IMR-90 (cell line): ENCODE data around the gene PPIL3. TPM values are rescaled to one million over a fixed set of nuclear protein-coding genes. Genes with fewer than 3 reads are reported as not detected.

Source experiments
- ATAC-seq: fragments of 200-7000 bp; cut with Tn5 transposase; 2 replicates; pipeline ENCODE4 v1.9.1; 2020; ENCODE audit warnings: low read depth, mild to moderate bottlenecking, moderate library complexity
- BruUV-seq: library from RNA; stranded (reverse); fragments of 400-500 nt; replicated peaks from 2 replicates; lab custom pipeline; 2021; lab: Mats Ljungman, UMichigan
- CTCF ChIA-PET: fragments of 300-600 bp; formaldehyde crosslinking; extraction: SDS; loops from one replicate; lab custom pipeline; 2021; ENCODE audit warnings: antibody characterized with exemption; lab: Yijun Ruan, JAX
- POLR2A ChIA-PET: fragments of 300-600 bp; sonication (Branson Sonifier 250); formaldehyde crosslinking; loops from one replicate; lab custom pipeline; 2022; ENCODE audit warnings: antibody characterized with exemption; ENCODE audit not compliant: unreplicated experiment; lab: Charles Lee
- DNase-seq: peaks from one replicate; pipeline ENCODE4 v3.0.0; 2013
- H2AFZ ChIP-seq: replicated peaks from 2 replicates; pipeline ENCODE3; 2013; ENCODE audit warnings: low read length, mild to moderate bottlenecking; ENCODE audit not compliant: poor library complexity
- H2AK5ac ChIP-seq: 2 replicates; pipeline ENCODE4 v1.6.1; 2013; ENCODE audit warnings: low read depth, low read length, inconsistent platforms
- H2AK9ac ChIP-seq: replicated peaks from 2 replicates; pipeline ENCODE3; 2013; ENCODE audit warnings: mild to moderate bottlenecking, low read depth, low read length, moderate library complexity; ENCODE audit not compliant: poor library complexity
- H2BK120ac ChIP-seq: 2 replicates; pipeline ENCODE4 v1.6.1; 2013; ENCODE audit warnings: low read depth, low read length, inconsistent platforms
- H2BK15ac ChIP-seq: 3 replicates; pipeline ENCODE4 v1.6.1; 2013; ENCODE audit warnings: low read depth, low read length, inconsistent platforms
- H2BK20ac ChIP-seq: 2 replicates; pipeline ENCODE4 v1.6.1; 2013; ENCODE audit warnings: low read depth, mild to moderate bottlenecking, inconsistent platforms, low read length, moderate library complexity
- H2BK5ac ChIP-seq: 2 replicates; pipeline ENCODE4 v1.6.1; 2013; ENCODE audit warnings: mild to moderate bottlenecking, low read depth, low read length, inconsistent platforms; ENCODE audit not compliant: poor library complexity, severe bottlenecking
- H3K14ac ChIP-seq: replicated peaks from 2 replicates; pipeline ENCODE4 v1.6.1; 2013; ENCODE audit warnings: low read depth, low read length, inconsistent platforms
- H3K18ac ChIP-seq: 2 replicates; pipeline ENCODE4 v1.6.1; 2013; ENCODE audit warnings: low read depth, low read length, control low read depth
- H3K23ac ChIP-seq: 2 replicates; pipeline ENCODE4 v1.6.1; 2013; ENCODE audit warnings: low read depth, low read length, inconsistent platforms
- H3K27ac ChIP-seq: 2 replicates; pipeline ENCODE4 v1.5.1; 2013; ENCODE audit warnings: mild to moderate bottlenecking, control low read depth, low read length; ENCODE audit not compliant: insufficient read depth
- H3K27me3 ChIP-seq: 2 replicates; pipeline ENCODE4 v1.6.1; 2013; ENCODE audit warnings: low read length; ENCODE audit not compliant: control insufficient read depth, insufficient read depth
- H3K36me3 ChIP-seq: 2 replicates; pipeline ENCODE4 v1.6.1; 2013; ENCODE audit warnings: low read length, mixed read lengths; ENCODE audit not compliant: control insufficient read depth, insufficient read depth
- H3K4ac ChIP-seq: 2 replicates; pipeline ENCODE4 v1.6.1; 2013; ENCODE audit warnings: low read depth, low read length, inconsistent platforms
- H3K4me1 ChIP-seq: 2 replicates; pipeline ENCODE4 v1.6.1; 2013; ENCODE audit warnings: low read length, mixed read lengths; ENCODE audit not compliant: control insufficient read depth, insufficient read depth
- H3K4me2 ChIP-seq: 2 replicates; pipeline ENCODE4 v1.6.1; 2013; ENCODE audit warnings: low read depth, mild to moderate bottlenecking, control low read depth, low read length, moderate library complexity
- H3K4me3 ChIP-seq: 2 replicates; pipeline ENCODE4 v1.5.1; 2013; ENCODE audit warnings: low read depth, mild to moderate bottlenecking, control low read depth, low read length, moderate library complexity; ENCODE audit not compliant: insufficient read depth
- H3K56ac ChIP-seq: 2 replicates; pipeline ENCODE4 v1.6.1; 2013; ENCODE audit warnings: low read length, inconsistent platforms; ENCODE audit not compliant: insufficient read depth; ENCODE audit errors: extremely low read depth
- H3K79me1 ChIP-seq, 2 experiments: 2 replicates each; pipeline ENCODE4 v1.6.1; 2013; ENCODE audit warnings: low read length in 2 of 2, inconsistent platforms in 1 of 2, low read depth in 1 of 2
- H3K9ac ChIP-seq: 2 replicates; pipeline ENCODE4 v1.6.1; 2013; ENCODE audit warnings: low read depth, low read length, control low read depth
- H3K9me1 ChIP-seq: 2 replicates; pipeline ENCODE4 v1.6.1; 2013; ENCODE audit warnings: low read length, inconsistent platforms; ENCODE audit not compliant: insufficient read depth
- H3K9me3 ChIP-seq: 2 replicates; pipeline ENCODE4 v1.6.1; 2013; ENCODE audit warnings: low read length; ENCODE audit not compliant: control insufficient read depth, insufficient read depth
- H4K20me1 ChIP-seq: 2 replicates; pipeline ENCODE4 v1.6.1; 2013; ENCODE audit warnings: low read length, inconsistent platforms; ENCODE audit not compliant: insufficient read depth
- H4K5ac ChIP-seq: 2 replicates; pipeline ENCODE4 v1.6.1; 2013; ENCODE audit warnings: mild to moderate bottlenecking, low read depth, low read length, control low read depth
- H4K8ac ChIP-seq, 2 experiments: 2 replicates each; pipeline ENCODE4 v1.6.1; 2013; ENCODE audit warnings: low read depth in 2 of 2, low read length in 2 of 2, control low read depth in 1 of 2, inconsistent platforms in 1 of 2
- H4K91ac ChIP-seq: 2 replicates; pipeline ENCODE4 v1.6.1; 2013; ENCODE audit warnings: low read depth, low read length, inconsistent platforms; ENCODE audit not compliant: insufficient read depth
- CEBPB ChIP-seq: IDR thresholded peaks from 2 replicates; pipeline ENCODE4 v1.6.1; 2012; ENCODE audit warnings: low read depth, low read length, improper control_type of control experiment
- POLR2A ChIP-seq: IDR thresholded peaks from 2 replicates; pipeline ENCODE4 v1.6.1; 2012; ENCODE audit warnings: mild to moderate bottlenecking, low read depth, low read length
- WGBS, 2 experiments: methylation state at CpG; one replicate each; pipeline versions ENCODE4 v1.1.5 to v1.1.7; 2013; ENCODE audit warnings: missing lambda C conversion rate in 2 of 2; ENCODE audit not compliant: insufficient read length in 1 of 2; ENCODE audit errors: extremely low coverage in 2 of 2; 5-methylcytosine and 5-hydroxymethylcytosine counted together
- dilution Hi-C: fragments of 300-500 bp; cut with HindIII; formaldehyde crosslinking; loops from one replicate; pipeline ENCODE4 v1.14.3; 2018; ENCODE audit warnings: low sequenced_read_pairs; ENCODE audit not compliant: unreplicated experiment
- in situ Hi-C: fragments of 300-500 bp; cut with MboI; formaldehyde crosslinking; loops from 3 replicates; pipeline ENCODE4 v1.14.3; 2019; ENCODE audit warnings: low sequenced_read_pairs, inconsistent platforms, mixed read lengths
- intact Hi-C: fragments of 100-400 bp; cut with micrococcal nuclease; formaldehyde crosslinking; loops from 2 replicates; pipeline ENCODE4 v1.10.0; 2022
- polyA plus RNA-seq, 3 experiments: library from polyadenylated mRNA; depleted of rRNA; stranded (reverse); fragments of >200 nt; gene quantifications; 2 replicates each; pipeline ENCODE4 v1.2.3, GENCODE V29; 2012; ENCODE audit warnings: low replicate concordance in 1 of 3
- total RNA-seq: library from RNA; depleted of rRNA; stranded (reverse); fragments of >200 nt; gene quantifications from 2 replicates; pipeline ENCODE4 v1.2.3, GENCODE V29; 2012
- TF ChIP-seq, protein P1 (sequence below): conservative IDR thresholded peaks from 2 replicates; pipeline ENCODE4 v1.5.1; 2012; ENCODE audit warnings: mild to moderate bottlenecking, low read depth, low read length, improper control_type of control experiment

PPIL3 gene
- total and polyA plus RNA-seq, 2 of the 4 experiments (the other 2 are of a cell fraction) = 35.1 to 47.9 TPM

DNA sequence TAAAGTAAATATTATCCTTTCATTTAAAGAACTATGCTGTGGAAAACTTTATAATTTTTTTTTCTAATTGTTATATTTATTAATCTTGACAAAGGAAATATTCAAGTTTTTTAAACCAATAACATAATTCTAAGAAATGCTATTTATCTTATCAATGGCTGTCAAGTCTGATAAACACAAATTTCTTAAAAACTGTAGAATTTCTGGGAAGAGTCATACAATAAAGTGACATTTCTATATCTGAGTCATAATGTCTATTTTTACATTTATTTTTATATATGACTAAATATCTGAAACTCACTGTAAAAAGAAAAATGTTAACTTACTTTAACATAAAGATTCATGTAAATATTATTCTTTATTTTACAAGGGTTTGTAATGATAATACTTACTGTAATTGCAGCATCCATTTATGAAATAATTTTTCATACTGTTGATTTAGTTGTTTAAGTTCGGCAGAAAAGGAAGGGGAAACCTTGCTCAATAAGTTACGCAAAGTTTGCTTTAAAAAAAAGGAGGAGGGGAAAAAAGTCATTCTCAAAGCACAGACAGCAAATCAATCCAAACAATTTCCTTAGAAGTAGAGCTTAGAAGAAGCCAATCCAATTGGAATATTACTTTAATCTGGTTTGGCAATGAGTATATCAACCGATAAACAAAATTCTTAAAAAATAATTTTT lies 42.2 kb upstream of the PPIL3 start:
- no peak overlapping the region for H2BK20ac ChIP-seq
- H2AFZ ChIP-seq = no peak overlapping the region
- no peak overlapping the region for H2AK5ac ChIP-seq
- H4K8ac ChIP-seq = no peak overlapping the region
- no CpG with 5 or more reads among the region's 3 CpGs for WGBS, 2 experiments
- H3K9me3 ChIP-seq = no peaks in the 10 kb centered on the region
- H3K4me3 ChIP-seq = no peak overlapping the region
- no peak overlapping the region for H3K56ac ChIP-seq
- no peak for ATAC-seq
- POLR2A ChIA-PET = no interaction called here
- H3K79me1 ChIP-seq = no peaks in the 10 kb centered on the region
- no peak overlapping the region for H3K27ac ChIP-seq
- CTCF ChIA-PET = no interaction called here
- no peak overlapping the region for H4K5ac ChIP-seq
- no peak overlapping the region for H3K18ac ChIP-seq
- H2BK120ac ChIP-seq = no peak overlapping the region
- peak; percentile 27 for DNase-seq
- dilution Hi-C loops (no loop called here), intact Hi-C loops (no loop called here), in situ Hi-C loops (no loop called here)
- H3K23ac ChIP-seq = no peak overlapping the region
- BruUV-seq = no TSS peak
- no peaks in the 10 kb centered on the region for H4K20me1 ChIP-seq
- H3K27me3 ChIP-seq = no peaks in the 10 kb centered on the region
- H4K91ac ChIP-seq = no peak overlapping the region
- H2BK15ac ChIP-seq = no peak overlapping the region
- H3K9me1 ChIP-seq = no peaks in the 10 kb centered on the region
- no peak overlapping the region for H3K14ac ChIP-seq
- H2AK9ac ChIP-seq = no peak overlapping the region
- H2BK5ac ChIP-seq = peak overlapping the region; percentile 6
- H3K4me2 ChIP-seq = no peak overlapping the region
- no peaks in the 10 kb centered on the region for H3K4me1 ChIP-seq
- H3K36me3 ChIP-seq = peaks cover 14% of the 10 kb centered on the region; the same call in 1 of the 2 replicates
- no peak overlapping the region for H3K4ac ChIP-seq
- TF ChIP-seq, protein P1, sequence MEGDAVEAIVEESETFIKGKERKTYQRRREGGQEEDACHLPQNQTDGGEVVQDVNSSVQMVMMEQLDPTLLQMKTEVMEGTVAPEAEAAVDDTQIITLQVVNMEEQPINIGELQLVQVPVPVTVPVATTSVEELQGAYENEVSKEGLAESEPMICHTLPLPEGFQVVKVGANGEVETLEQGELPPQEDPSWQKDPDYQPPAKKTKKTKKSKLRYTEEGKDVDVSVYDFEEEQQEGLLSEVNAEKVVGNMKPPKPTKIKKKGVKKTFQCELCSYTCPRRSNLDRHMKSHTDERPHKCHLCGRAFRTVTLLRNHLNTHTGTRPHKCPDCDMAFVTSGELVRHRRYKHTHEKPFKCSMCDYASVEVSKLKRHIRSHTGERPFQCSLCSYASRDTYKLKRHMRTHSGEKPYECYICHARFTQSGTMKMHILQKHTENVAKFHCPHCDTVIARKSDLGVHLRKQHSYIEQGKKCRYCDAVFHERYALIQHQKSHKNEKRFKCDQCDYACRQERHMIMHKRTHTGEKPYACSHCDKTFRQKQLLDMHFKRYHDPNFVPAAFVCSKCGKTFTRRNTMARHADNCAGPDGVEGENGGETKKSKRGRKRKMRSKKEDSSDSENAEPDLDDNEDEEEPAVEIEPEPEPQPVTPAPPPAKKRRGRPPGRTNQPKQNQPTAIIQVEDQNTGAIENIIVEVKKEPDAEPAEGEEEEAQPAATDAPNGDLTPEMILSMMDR = no peak
- TF ChIP-seq CEBPB = peak; percentile 70
- no peak for TF ChIP-seq POLR2A
- no peak overlapping the region for H3K9ac ChIP-seq
